ENCODE data around the gene RARA. TPM values are rescaled to one million over a fixed set of nuclear protein-coding genes. Genes with fewer than 3 reads are reported as not detected.

Gene RARA
- total and polyA plus RNA-seq, 2 of the 4 experiments (the other 2 are of a cell fraction): 9.0 to 12.7 TPM

DNA sequence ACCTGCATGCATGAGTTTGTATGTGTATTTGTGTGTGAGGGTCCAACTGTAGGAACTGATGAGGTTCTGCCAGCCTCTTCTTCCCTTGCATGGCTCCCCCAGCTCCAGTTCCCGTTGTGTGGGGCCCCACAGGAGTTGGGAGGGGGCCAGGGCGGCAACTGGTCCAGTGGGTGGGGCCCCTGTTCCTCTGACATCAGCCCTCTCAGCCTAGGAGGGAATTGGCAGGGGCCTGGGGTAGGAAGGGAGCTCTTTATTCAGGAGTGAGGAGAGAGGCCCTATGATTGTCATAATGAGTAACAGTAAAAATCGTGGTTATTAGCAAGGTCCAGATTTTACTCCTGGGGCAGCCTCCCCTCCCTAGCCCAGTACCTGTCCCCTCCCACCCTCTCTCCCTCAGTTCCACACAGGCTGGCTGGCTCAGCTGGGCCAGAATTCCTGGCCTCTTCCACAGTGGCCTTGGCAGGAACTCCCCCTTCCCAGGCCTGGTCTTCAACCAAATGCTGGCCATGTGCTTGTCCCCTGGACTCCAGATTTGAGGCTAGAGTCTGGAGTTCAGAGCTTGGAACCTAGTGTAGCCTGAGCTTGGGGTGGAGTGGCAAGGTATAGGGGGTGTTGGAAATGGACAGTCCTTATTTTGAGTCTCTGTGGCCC is 18.9 kb downstream of the RARA start:
- Histone ChIP-seq H4K20me1 (ENCODE audit: insufficient read depth, low read length) (peaks cover 58% of the 10 kb centered on the region), H4K5ac (ENCODE audit: low read depth, low read length) (no peak overlapping the region), H3K4me3 (ENCODE audit: insufficient read depth, low read depth, low read length) (no peak overlapping the region), H3K27me3 (ENCODE audit: control insufficient read depth, insufficient read depth, low read length) (no peaks in the 10 kb centered on the region), H3K4ac (ENCODE audit: low read depth, low read length) (no peak overlapping the region), H3K36me3 (ENCODE audit: control insufficient read depth, insufficient read depth, low read length) (peaks cover 4% of the 10 kb centered on the region), H3K9me3 (ENCODE audit: control insufficient read depth, insufficient read depth, low read length) (no peaks in the 10 kb centered on the region), H2BK20ac (ENCODE audit: low read depth, low read length) (no peak overlapping the region), H3K79me1 (ENCODE audit: low read depth in 1 of 2, low read length in 2 of 2) (peaks cover 21 to 94% of the 10 kb centered on the region in 2 experiments), H4K8ac (ENCODE audit: low read depth in 2 of 2, low read length in 2 of 2) (no peak overlapping the region), H3K27ac (ENCODE audit: insufficient read depth, low read length) (no peak overlapping the region), H3K56ac (ENCODE audit: extremely low read depth, insufficient read depth, low read length) (no peak overlapping the region), H4K91ac (ENCODE audit: insufficient read depth, low read depth, low read length) (no peak overlapping the region), H3K4me1 (ENCODE audit: control insufficient read depth, insufficient read depth, low read length) (peaks cover 58% of the 10 kb centered on the region), H2AK9ac (replicated peaks; ENCODE audit: low read depth, low read length, poor library complexity) (no peak overlapping the region), H2AK5ac (ENCODE audit: low read depth, low read length) (no peak overlapping the region), H3K9ac (ENCODE audit: low read depth, low read length) (no peak overlapping the region), H2AFZ (replicated peaks; ENCODE audit: low read length, poor library complexity) (no peak overlapping the region), H2BK15ac (ENCODE audit: low read depth, low read length) (no peak overlapping the region), H3K18ac (ENCODE audit: low read depth, low read length) (no peak overlapping the region), H3K14ac (replicated peaks; ENCODE audit: low read depth, low read length) (no peak overlapping the region), H2BK5ac (ENCODE audit: low read depth, low read length, poor library complexity, severe bottlenecking) (no peak overlapping the region), H2BK120ac (ENCODE audit: low read depth, low read length) (no peak overlapping the region), H3K4me2 (ENCODE audit: low read depth, low read length) (no peak overlapping the region), H3K9me1 (ENCODE audit: insufficient read depth, low read length) (peaks cover 36% of the 10 kb centered on the region), H3K23ac (ENCODE audit: low read depth, low read length) (no peak overlapping the region)
- intact Hi-C loops (cut with micrococcal nuclease) (no loop called here), dilution Hi-C loops (cut with HindIII; ENCODE audit: low sequenced_read_pairs, unreplicated experiment) (no loop called here), in situ Hi-C loops (cut with MboI; ENCODE audit: low sequenced_read_pairs) (no loop called here)
- DNase-seq (no peak), ATAC-seq (ENCODE audit: low read depth) (no peak)
- TF ChIP-seq, protein P1, sequence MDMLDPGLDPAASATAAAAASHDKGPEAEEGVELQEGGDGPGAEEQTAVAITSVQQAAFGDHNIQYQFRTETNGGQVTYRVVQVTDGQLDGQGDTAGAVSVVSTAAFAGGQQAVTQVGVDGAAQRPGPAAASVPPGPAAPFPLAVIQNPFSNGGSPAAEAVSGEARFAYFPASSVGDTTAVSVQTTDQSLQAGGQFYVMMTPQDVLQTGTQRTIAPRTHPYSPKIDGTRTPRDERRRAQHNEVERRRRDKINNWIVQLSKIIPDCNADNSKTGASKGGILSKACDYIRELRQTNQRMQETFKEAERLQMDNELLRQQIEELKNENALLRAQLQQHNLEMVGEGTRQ (IDR thresholded peaks at IDR 0.05; ENCODE audit: low read depth, low read length): no peak
- TF ChIP-seq SMC3 (IDR thresholded peaks at IDR 0.05; ENCODE audit: low read depth, low read length): no peak
- no peak for TF ChIP-seq POLR2A (IDR thresholded peaks at IDR 0.05; ENCODE audit: low read depth, low read length)
- no peak for TF ChIP-seq NFE2L2 (IDR thresholded peaks at IDR 0.05; ENCODE audit: low read depth, low read length)
- no peak for TF ChIP-seq MAZ (IDR thresholded peaks at IDR 0.05; ENCODE audit: borderline replicate concordance, low read depth, low read length)
- no peak for TF ChIP-seq MXI1 (IDR thresholded peaks at IDR 0.05; ENCODE audit: borderline replicate concordance, low read depth, low read length)
- no peak for TF ChIP-seq CEBPB (IDR thresholded peaks at IDR 0.05; ENCODE audit: low read depth, low read length)
- no peak for TF ChIP-seq FOS (IDR thresholded peaks at IDR 0.05; ENCODE audit: low read depth, low read length)
- no peak for TF ChIP-seq CHD1 (IDR thresholded peaks at IDR 0.05; ENCODE audit: low read depth, low read length)
- no peak for TF ChIP-seq RFX5 (IDR thresholded peaks at IDR 0.05; ENCODE audit: low read depth, low read length)
- no peak for TF ChIP-seq RCOR1 (IDR thresholded peaks at IDR 0.05; ENCODE audit: insufficient replicate concordance, low read length)
- no peak for TF ChIP-seq BHLHE40 (IDR thresholded peaks at IDR 0.05; ENCODE audit: low read depth, low read length)
- no peak for TF ChIP-seq MAFK (IDR thresholded peaks at IDR 0.05; ENCODE audit: low read depth, low read length)
- TF ChIP-seq, protein P2, sequence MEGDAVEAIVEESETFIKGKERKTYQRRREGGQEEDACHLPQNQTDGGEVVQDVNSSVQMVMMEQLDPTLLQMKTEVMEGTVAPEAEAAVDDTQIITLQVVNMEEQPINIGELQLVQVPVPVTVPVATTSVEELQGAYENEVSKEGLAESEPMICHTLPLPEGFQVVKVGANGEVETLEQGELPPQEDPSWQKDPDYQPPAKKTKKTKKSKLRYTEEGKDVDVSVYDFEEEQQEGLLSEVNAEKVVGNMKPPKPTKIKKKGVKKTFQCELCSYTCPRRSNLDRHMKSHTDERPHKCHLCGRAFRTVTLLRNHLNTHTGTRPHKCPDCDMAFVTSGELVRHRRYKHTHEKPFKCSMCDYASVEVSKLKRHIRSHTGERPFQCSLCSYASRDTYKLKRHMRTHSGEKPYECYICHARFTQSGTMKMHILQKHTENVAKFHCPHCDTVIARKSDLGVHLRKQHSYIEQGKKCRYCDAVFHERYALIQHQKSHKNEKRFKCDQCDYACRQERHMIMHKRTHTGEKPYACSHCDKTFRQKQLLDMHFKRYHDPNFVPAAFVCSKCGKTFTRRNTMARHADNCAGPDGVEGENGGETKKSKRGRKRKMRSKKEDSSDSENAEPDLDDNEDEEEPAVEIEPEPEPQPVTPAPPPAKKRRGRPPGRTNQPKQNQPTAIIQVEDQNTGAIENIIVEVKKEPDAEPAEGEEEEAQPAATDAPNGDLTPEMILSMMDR (conservative IDR thresholded peaks at IDR 0.05; ENCODE audit: low read depth, low read length): no peak
- TF ChIP-seq RAD21 (IDR thresholded peaks at IDR 0.05; ENCODE audit: low read length): no peak
- WGBS, 2 experiments (ENCODE audit: extremely low coverage in 2 of 2, insufficient read length in 1 of 2): no CpG with 5 or more reads among the region's 3 CpGs
- ChIA-PET CTCF (no interaction called here), POLR2A (ENCODE audit: unreplicated experiment) (no interaction called here)
- no TSS peak for BruUV-seq (replicated peaks)

Data from IMR-90 (cell line).